HepG2 (cell line): ENCODE measurements around the gene PMVK. TPM values are rescaled to one million over a fixed set of nuclear protein-coding genes. Genes with fewer than 3 reads are reported as not detected.

Experiments used
- CBX2 ChIP-seq, 2 experiments: fragments of 200-600 bp in 1 of 2; sonication (generic); formaldehyde crosslinking in 1 of 2; IDR thresholded peaks; 2 replicates each; pipeline versions ENCODE4 v1.7.0 to v1.8.1; 2018 to 2022; ENCODE audit warnings: low read depth in 2 of 2, low read length in 1 of 2, mild to moderate bottlenecking in 1 of 2, missing genetic modification reagents in 1 of 2
- DMAP1 ChIP-seq: IDR thresholded peaks from 2 replicates; pipeline ENCODE4 v1.6.1; 2016
- ELF1 ChIP-seq: sonication (generic); formaldehyde crosslinking; IDR thresholded peaks from 2 replicates; pipeline ENCODE4 v1.4.0; 2020; ENCODE audit warnings: missing genetic modification reagents
- FUBP1 ChIP-seq: sonication (generic); formaldehyde crosslinking; IDR thresholded peaks from 2 replicates; pipeline ENCODE4 v1.5.1; 2020; ENCODE audit warnings: missing genetic modification reagents, mild to moderate bottlenecking, borderline replicate concordance
- GTF2F1 ChIP-seq: fragments of 150-350 bp; IDR thresholded peaks from 2 replicates; pipeline ENCODE4 v1.6.1; 2014; ENCODE audit warnings: low read length
- HMGA1 ChIP-seq: sonication (generic); formaldehyde crosslinking; conservative IDR thresholded peaks from 2 replicates; pipeline ENCODE4 v1.4.0; 2020; ENCODE audit warnings: missing genetic modification reagents
- HNF1B ChIP-seq: sonication (generic); formaldehyde crosslinking; IDR thresholded peaks from 2 replicates; pipeline ENCODE4 v1.5.1; 2020; ENCODE audit warnings: mild to moderate bottlenecking, moderate library complexity, missing genetic modification reagents
- MEIS2 ChIP-seq: sonication (generic); formaldehyde crosslinking; IDR thresholded peaks from 2 replicates; pipeline ENCODE4 v1.9.0; 2021; ENCODE audit warnings: mild to moderate bottlenecking, missing genetic modification reagents
- MYC ChIP-seq: sonication (generic); formaldehyde crosslinking; IDR thresholded peaks from 2 replicates; pipeline ENCODE4 v1.9.0; 2021; ENCODE audit warnings: missing genetic modification reagents, borderline replicate concordance
- PHF8 ChIP-seq: sonication (generic); formaldehyde crosslinking; IDR thresholded peaks from 2 replicates; pipeline ENCODE4 v1.5.0; 2020; ENCODE audit warnings: missing genetic modification reagents
- ZKSCAN8 ChIP-seq: IDR thresholded peaks from 2 replicates; pipeline ENCODE4 v1.6.1; 2016; ENCODE audit warnings: borderline replicate concordance, missing genetic modification reagents, missing compliant biosample characterization
- ZNF142 ChIP-seq: sonication (generic); formaldehyde crosslinking; IDR thresholded peaks from 2 replicates; pipeline ENCODE4 v1.4.0; 2020; ENCODE audit warnings: missing genetic modification reagents
- ZNF20 ChIP-seq: sonication (generic); formaldehyde crosslinking; IDR thresholded peaks from 2 replicates; pipeline ENCODE4 v1.4.0; 2020; ENCODE audit warnings: mild to moderate bottlenecking, moderate library complexity, missing genetic modification reagents
- ZNF501 ChIP-seq: sonication (generic); formaldehyde crosslinking; IDR thresholded peaks from 2 replicates; pipeline ENCODE4 v1.5.1; 2020; ENCODE audit warnings: mild to moderate bottlenecking, moderate library complexity, missing genetic modification reagents
- ZNF687 ChIP-seq: sonication (generic); formaldehyde crosslinking; IDR thresholded peaks from 2 replicates; pipeline ENCODE4 v1.5.1; 2020; ENCODE audit warnings: mild to moderate bottlenecking, missing genetic modification reagents, moderate library complexity
- polyA plus RNA-seq, 8 experiments: library from polyadenylated mRNA; depleted of rRNA in 3 of 8; stranded (reverse) in 7 of 8; unstranded in 1 of 8; fragments of >200 nt; fragmentation: Illumina TruSeq in 4 of 8; extraction: Trizol in 4 of 8; gene quantifications; 2 replicates each; pipeline versions ENCODE4 v1.2.1 to v1.2.3, GENCODE V29; 2011 to 2016; ENCODE audit warnings: low read depth in 4 of 8, missing spikeins in 1 of 8, mixed read lengths in 1 of 8; ENCODE audit not compliant: insufficient read depth in 1 of 8
- total RNA-seq, 5 experiments: library from RNA; depleted of rRNA; stranded (reverse); fragments of >200 nt; fragmentation: Illumina TruSeq; extraction: Trizol; gene quantifications; 2 replicates each; pipeline ENCODE4 v1.2.3, GENCODE V29; 2016; ENCODE audit warnings: low read depth in 1 of 5

The PMVK gene
- total and polyA plus RNA-seq, 2 of the 13 experiments (the other 11 are each of a cell fraction or from before 2014, with no cell fraction given) = 3.9 to 12.6 TPM

DNA sequence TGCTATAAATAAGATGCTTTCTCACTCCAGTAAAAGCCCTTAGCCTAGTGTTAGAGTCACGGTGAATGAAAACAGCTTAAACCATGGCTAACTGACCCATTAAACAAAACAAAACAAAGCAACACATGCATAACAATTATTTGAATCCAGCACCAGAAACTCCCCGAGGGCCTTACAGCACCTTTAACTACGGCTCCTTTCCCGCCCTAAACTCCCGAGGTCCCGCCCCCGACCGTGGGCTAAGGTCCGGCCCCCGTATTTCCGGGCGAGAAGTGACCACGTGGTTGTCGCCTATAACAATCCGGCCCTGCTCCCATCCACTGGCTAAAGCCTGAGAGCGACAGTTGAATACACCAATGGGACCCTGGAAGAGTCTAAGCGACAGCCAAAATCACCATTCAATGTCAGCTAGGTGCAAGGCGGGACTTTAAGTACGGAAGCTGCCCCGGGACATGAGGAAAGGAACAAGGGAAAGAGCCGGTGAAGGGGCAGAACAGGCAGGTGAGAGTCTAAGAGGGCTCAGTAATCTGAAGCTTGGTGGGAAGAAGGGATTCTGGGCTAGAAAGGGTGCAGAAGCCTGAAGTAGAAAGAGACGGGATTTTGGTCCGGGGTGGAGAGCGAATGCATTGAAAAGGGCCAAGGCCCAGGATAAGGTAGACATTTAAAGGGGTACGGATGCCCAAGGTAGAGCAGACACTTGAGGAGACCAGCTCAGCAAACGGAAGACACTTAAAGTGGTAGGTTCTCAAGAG, 46.6 kb upstream of the PMVK start, which contains the start of gene FLAD1 (continued):
- TF ChIP-seq ZNF20 (CRISPR knock-in tag) (no peak), ZNF687 (peak; percentile 76), ZKSCAN8 (CRISPR knock-in tag) (peak; percentile 31; the same call in 1 of the 2 replicates), DMAP1 (peak; percentile 77; the same call in 1 of the 2 replicates), ZNF142 (CRISPR knock-in tag) (0 out of 2 replicates have a peak, but pooled peaks have one; percentile 26), HNF1B (CRISPR knock-in tag) (peak; percentile 72; the same call in 1 of the 2 replicates), GTF2F1 (no peak), MYC (CRISPR knock-in tag) (peak; percentile 87; the same call in 1 of the 2 replicates), FUBP1 (CRISPR knock-in tag) (no peak), MEIS2 (CRISPR knock-in tag) (0 out of 2 replicates have a peak, but pooled peaks have one; percentile 15), HMGA1 (CRISPR knock-in tag) (no peak), ELF1 (peak; percentile 93), CBX2 (IDR thresholded peaks at IDR 0.05; ENCODE audit: low read depth, low read length) (no peak), CBX2 (CRISPR knock-in tag; IDR thresholded peaks at IDR 0.05; ENCODE audit: low read depth) (0 out of 2 replicates have a peak, but pooled peaks have one; percentile 26), ZNF501 (CRISPR knock-in tag) (peak; percentile 92), PHF8 (peak; percentile 58)
